ENCODE results near the gene PTBP2. TPM values are rescaled to one million over a fixed set of nuclear protein-coding genes. Genes with fewer than 3 reads are reported as not detected.

Gene PTBP2
- total and polyA plus RNA-seq, 2 of the 8 experiments (the other 6 are each of a cell fraction or from before 2014, with no cell fraction given): 24.2 to 61.7 TPM

DNA sequence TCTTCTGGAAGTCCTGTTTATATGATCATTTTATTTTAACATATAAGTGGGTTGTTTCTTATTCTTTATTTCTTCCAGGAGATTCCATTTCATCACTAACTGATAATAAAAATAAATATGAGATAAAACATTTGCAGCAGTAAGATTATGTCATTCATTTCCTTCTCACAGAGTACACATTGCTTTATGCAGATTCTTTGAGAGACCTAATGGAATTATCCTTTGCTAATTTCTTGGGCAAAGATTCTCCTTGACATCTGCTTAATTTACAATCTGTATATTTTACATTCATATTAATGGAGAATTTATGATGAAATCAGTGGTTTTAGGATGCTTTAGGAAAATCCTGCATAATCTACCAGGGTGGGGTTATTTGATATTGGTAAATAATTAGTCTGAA, 60.6 kb downstream of the PTBP2 start:
- ChIA-PET POLR2A (ENCODE audit: partially characterized antibody) (no interaction called here), CTCF (ENCODE audit: partially characterized antibody) (no interaction called here)
- no peak overlapping the region for H3K14ac ChIP-seq (ENCODE audit: insufficient read length)
- H2BK20ac ChIP-seq (ENCODE audit: low read length): no peak overlapping the region
- H3K79me1 ChIP-seq (ENCODE audit: low read depth, low read length): no peaks in the 10 kb centered on the region
- no peaks in the 10 kb centered on the region for H3K4me1 ChIP-seq (replicated peaks in 1 of 4; ENCODE audit: control insufficient read depth in 3 of 4, insufficient read depth in 4 of 4, low read length in 3 of 4)
- H3K36me3 ChIP-seq (ENCODE audit: control insufficient read depth in 2 of 4, insufficient read depth in 4 of 4, low read length in 3 of 4): peaks cover 3 to 93% (median 42%) of the 10 kb centered on the region in 4 experiments; a peak in 7 of 8 replicates
- no peak overlapping the region for H4K91ac ChIP-seq (replicated peaks; ENCODE audit: insufficient read length, low read length)
- no peak overlapping the region for H4K8ac ChIP-seq (ENCODE audit: extremely low read depth, insufficient read depth, low read length)
- H2BK120ac ChIP-seq (replicated peaks; ENCODE audit: low read depth, low read length): no peak overlapping the region
- H2BK15ac ChIP-seq (ENCODE audit: low read length): no peak overlapping the region
- no peak overlapping the region for H2BK12ac ChIP-seq (ENCODE audit: low read depth, low read length)
- H3K4me3 ChIP-seq (ENCODE audit: extremely low read depth in 1 of 4, insufficient read depth in 2 of 4, low read depth in 3 of 4, low read length in 4 of 4): no peak overlapping the region
- H3K27ac ChIP-seq (ENCODE audit: low read depth, low read length): no peak overlapping the region
- FAIRE-seq: no peak
- peaks cover 0 to 1% (median 0%) of the 10 kb centered on the region in 4 experiments; a peak in 1 of 7 replicates for H3K27me3 ChIP-seq (replicated peaks in 1 of 4; ENCODE audit: control insufficient read depth in 3 of 4, extremely low read depth in 1 of 4, insufficient read depth in 3 of 4, low read length in 3 of 4)
- H3K9me3 ChIP-seq (ENCODE audit: insufficient read depth in 2 of 2, low read depth in 1 of 2, low read length in 1 of 2): no peaks in the 10 kb centered on the region
- no peak overlapping the region for H2BK5ac ChIP-seq (ENCODE audit: low read depth, low read length)
- H3K79me2 ChIP-seq (ENCODE audit: control insufficient read depth in 1 of 2, insufficient read depth in 2 of 2, low read length in 2 of 2): peaks cover 0 to 15% of the 10 kb centered on the region in 2 experiments; a peak in 2 of 4 replicates
- no peak overlapping the region for H2AK5ac ChIP-seq (ENCODE audit: low read depth, low read length)
- TF ChIP-seq, protein P1, sequence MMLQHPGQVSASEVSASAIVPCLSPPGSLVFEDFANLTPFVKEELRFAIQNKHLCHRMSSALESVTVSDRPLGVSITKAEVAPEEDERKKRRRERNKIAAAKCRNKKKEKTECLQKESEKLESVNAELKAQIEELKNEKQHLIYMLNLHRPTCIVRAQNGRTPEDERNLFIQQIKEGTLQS (IDR thresholded peaks at IDR 0.05; ENCODE audit: insufficient read depth, low read depth, low read length): no peak
- no peak for TF ChIP-seq TEAD4 (IDR thresholded peaks at IDR 0.05; ENCODE audit: low read depth, low read length)
- TF ChIP-seq, protein P2, sequence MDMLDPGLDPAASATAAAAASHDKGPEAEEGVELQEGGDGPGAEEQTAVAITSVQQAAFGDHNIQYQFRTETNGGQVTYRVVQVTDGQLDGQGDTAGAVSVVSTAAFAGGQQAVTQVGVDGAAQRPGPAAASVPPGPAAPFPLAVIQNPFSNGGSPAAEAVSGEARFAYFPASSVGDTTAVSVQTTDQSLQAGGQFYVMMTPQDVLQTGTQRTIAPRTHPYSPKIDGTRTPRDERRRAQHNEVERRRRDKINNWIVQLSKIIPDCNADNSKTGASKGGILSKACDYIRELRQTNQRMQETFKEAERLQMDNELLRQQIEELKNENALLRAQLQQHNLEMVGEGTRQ (IDR thresholded peaks at IDR 0.05; ENCODE audit: low read length): no peak
- no peak for TF ChIP-seq JUN (IDR thresholded peaks at IDR 0.05; ENCODE audit: low read depth, low read length)
- TF ChIP-seq RFX5 (IDR thresholded peaks at IDR 0.05; ENCODE audit: borderline replicate concordance, low read depth, low read length): no peak
- TF ChIP-seq EGR1 (IDR thresholded peaks at IDR 0.05; ENCODE audit: borderline replicate concordance, low read depth, low read length): no peak
- TF ChIP-seq JUND (IDR thresholded peaks at IDR 0.05; ENCODE audit: low read length): no peak
- no peak for TF ChIP-seq PHF8 (conservative IDR thresholded peaks at IDR 0.05; ENCODE audit: low read depth, low read length)
- no peak for TF ChIP-seq BCL11A (IDR thresholded peaks at IDR 0.05; ENCODE audit: low read depth in 2 of 2, low read length in 2 of 2)
- no peak overlapping the region for H3K18ac ChIP-seq (ENCODE audit: extremely low read depth, low read length)
- H3K4ac ChIP-seq (replicated peaks; ENCODE audit: insufficient read length, low read depth, low read length): no peak overlapping the region
- no peak overlapping the region for H3K4me2 ChIP-seq (ENCODE audit: insufficient read depth in 1 of 2, low read depth in 2 of 2, low read length in 2 of 2)
- peaks cover 0 to 2% of the 10 kb centered on the region in 2 experiments for H4K20me1 ChIP-seq (replicated peaks in 1 of 2; ENCODE audit: control insufficient read depth in 1 of 2, insufficient read depth in 2 of 2, low read length in 2 of 2)
- no peak for DNase-seq (ENCODE audit: low read depth in 1 of 2, low spot score in 2 of 2)
- H3K56ac ChIP-seq (replicated peaks; ENCODE audit: insufficient read length, low read depth, low read length): no peak overlapping the region
- no peak overlapping the region for H3K9ac ChIP-seq (replicated peaks in 1 of 4; ENCODE audit: extremely low read depth in 1 of 4, low read depth in 3 of 4, low read length in 3 of 4)
- H3K23me2 ChIP-seq (ENCODE audit: low read depth, low read length): no peaks in the 10 kb centered on the region
- no peak overlapping the region for H4K5ac ChIP-seq (ENCODE audit: insufficient read length, low read depth, low read length)
- no peak overlapping the region for H2AFZ ChIP-seq (ENCODE audit: low read length)
- no peak overlapping the region for H3K23ac ChIP-seq (ENCODE audit: insufficient read length)

Measured in H1 (cell line).